HG02852 (cell line): ENCODE results near the gene LSAMP.

Source experiments
- ATAC-seq: cut with Tn5 transposase; IDR thresholded peaks from one replicate; pipeline ENCODE4 v1.9.1; 2021; ENCODE audit warnings: mild to moderate bottlenecking, moderate library complexity; ENCODE audit not compliant: unreplicated experiment

Gene LSAMP

GRCh38 chr3:115986555-115987207 lies 458.6 kb downstream of the LSAMP start:
- no peak for ATAC-seq

DNA sequence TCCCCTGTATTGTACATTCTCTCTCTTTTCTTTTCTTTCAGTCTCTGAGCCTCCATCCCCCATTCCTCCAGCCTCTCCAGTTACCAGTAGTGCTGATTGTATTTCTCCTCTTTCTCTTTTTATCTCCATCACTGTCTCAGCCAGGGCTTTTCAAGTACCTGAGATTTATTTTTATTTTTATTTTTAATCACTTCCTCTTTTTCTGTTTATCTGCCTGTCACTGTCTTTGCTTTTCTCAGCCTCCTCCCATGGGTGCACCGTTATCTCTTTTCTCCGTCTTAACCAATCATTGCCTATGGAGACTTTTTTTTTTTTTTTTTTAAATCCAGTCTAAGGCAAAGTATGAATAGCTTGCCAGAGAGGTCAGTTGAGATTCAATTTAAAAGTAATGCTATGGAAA lies 462.7 kb downstream of the LSAMP start:
- ATAC-seq, result peak; percentile 48

DNA sequence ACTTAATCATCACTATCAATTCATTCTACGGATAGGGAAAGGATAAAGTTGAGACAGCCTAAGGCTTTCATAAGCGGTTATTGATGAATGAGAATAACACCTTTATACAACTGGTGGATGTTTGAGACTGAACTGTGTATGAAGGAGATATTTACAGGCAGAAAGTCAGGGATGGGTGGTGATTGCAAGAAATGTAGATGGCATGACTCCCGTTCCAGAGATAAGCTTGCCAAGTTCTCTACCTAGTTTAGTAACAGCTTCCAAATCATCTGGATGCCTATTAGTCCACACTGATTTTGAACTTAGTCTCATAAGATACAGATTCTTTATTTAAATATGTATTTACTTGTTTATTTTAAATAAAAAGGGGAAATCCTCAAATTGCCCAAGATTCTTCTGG lies 463.2 kb downstream of the LSAMP start:
- ATAC-seq, result no peak

DNA sequence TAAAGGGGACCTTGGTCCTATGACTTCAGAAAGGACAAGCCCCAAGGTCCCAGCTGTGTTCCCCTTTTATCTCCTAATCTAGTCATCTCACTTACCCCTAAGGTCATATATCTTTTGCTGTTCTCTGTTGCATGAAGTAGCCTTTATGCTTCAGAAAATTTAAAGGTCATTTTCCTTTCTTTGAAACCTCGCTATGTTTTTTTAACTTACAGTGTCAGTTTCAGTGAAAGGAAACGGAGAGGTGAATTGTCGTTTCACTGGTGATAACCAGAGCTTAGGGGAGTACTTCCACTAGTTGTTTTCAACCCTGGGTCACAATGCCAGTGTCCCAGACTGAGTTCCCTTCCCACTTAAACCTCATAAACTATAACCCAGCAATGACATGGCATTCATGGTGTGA lies 464.6 kb downstream of the LSAMP start:
- no peak for ATAC-seq

DNA sequence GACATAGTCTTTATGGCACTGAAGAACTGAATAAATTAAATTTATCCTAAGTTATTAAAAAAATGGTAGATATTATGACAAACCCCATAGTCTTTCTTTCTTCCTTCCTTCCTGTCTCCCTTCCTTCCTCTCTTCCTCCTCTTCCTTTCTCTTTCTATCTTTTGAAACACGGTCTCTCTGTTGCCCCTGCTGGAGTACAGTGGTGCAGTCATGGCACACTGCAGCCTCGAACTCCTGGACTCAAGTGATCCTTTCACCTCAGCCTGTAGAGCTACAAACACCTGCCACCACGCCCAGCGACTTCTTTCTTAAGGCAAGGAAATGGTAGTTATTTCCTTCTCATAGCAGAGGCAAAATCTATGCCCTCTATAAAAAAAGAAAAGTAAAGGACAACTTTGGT lies 467.4 kb downstream of the LSAMP start:
- ATAC-seq, result no peak

DNA sequence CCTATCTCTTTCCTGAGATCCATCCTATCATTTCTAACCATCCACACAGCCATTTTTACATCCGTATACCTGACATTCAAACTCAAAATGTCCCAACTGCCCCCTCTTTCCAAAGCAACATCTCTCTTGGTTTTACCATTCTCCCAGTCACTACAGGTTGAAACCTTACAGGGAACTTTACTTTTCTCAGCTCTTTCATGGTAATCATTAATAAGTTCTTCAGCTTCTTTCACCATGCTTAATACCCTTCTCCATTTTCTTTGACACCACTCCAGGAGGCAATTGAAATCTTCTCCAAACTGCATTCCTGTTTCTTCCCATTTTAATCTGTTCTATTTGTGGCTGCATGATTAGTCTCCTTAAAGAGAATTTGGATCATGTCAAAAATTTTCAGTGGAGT lies 469.5 kb downstream of the LSAMP start:
- peak; percentile 5 for ATAC-seq

DNA sequence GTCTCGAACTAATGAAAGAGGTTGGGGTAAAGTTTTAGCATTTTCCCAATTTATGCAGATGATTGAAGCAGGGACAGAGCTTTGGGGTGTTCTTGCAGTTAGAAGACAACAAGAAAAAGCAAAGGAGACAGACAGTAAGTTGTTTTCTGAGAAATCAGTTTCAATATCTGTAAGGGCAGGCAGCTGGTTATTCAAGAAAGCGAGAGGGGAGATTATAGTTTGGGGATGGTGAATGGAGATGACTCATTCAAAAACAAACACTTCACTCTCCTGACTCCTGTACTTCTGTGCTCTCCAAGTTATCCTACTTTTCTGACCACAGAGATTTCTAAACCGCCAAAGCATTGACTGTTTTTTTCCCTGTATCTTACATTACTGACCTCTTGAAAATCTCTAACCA lies 469.9 kb downstream of the LSAMP start:
- ATAC-seq, result peak; percentile 87

DNA sequence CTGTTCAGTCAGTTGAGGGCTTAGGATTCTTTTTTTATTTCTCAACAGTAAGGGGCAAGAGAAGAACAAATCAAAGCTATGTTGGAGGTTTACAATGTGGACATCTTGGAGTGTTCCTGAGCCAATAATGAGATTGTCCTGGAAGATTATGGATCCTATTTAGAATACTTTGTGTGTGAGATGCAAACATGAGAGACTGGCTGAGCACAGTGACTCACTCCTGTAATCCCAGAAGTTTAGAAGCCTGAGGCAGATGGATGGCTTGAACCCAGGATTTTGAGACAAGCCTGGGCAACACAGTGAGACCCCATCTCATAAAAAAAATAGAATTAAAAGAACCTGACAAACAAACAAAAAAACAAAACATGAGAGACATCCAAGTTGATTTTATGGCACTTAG lies 470.3 kb downstream of the LSAMP start:
- no peak for ATAC-seq

DNA sequence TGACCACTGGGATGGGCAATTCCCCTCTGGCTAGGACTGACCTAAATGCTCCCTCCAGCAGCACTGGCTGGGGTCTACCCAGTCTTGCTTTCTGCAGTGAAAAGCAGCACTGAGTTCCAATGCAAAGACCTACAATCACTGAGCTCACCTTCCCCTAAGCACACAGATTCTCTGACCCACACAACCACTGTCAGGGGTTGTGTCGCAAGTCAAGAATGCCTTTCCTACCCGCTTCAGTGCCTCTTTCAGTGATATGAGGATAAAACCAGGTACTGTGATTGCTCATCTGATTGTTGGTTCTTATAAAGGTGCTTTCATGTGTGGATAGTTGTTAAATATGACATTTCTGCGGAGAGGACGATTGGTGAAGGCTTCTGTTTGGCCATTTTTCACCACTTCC lies 476.4 kb downstream of the LSAMP start:
- no peak for ATAC-seq

DNA sequence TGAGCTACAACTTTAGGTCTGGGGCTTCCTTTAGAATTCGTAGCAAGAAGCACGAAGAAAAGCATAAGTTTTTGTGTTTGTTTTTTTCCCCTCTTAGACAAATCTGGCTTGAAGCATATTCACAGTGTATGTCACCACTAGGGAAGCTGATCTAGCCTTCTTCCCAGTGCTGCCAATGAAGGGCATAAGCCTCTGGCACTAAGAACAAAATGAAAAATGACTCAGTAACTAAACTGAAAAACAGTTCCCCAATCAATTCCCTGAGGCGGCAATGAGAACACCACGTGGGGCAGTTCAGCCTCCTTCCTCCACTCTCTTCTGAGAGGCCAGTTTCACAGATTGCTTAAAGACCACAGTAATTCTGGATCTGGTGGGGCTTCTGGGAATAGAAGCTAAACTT lies 483.9 kb downstream of the LSAMP start:
- no peak for ATAC-seq

DNA sequence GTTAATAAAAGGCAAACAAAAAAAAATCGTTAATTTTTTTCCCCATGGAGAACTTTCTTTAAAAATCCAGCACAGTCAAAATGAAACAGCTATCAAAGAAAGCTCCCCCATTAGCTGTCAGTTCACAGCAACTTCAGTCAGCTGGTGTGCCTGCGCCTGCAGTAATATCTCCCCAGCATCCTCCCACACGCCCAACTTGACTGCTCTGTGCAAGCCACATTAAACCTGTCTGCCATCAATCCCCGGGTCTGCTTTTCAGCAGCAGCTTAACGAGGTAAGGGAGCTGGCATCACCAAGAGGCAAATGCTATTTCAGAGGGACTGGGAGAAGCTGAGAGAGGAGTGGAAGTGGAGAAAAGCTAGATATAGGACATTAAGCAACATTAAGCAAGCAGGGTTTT lies 484.5 kb downstream of the LSAMP start:
- peak; percentile 99 for ATAC-seq

- ATAC-seq, result no peak
Measured at GRCh38 chr3:115958526-115958925, 486.8 kb downstream of the LSAMP start.

DNA sequence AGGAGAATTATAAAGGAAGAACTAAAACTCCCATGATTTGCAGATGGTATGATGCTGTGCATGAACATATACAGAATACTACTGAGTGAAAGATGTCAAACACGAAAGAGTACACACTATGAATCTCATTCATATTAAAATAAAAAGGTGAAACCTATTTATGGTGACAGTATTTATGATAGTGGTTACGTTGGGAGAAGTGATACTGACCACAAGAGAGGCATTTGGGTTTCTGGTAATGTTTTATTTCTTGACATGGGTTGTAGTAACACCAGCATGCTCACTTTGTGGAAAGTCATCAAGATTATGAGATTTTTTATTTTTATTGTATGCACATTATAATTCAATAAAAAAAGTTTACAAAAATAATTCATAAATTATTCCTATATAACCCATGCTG lies 498.0 kb downstream of the LSAMP start:
- ATAC-seq, result peak; percentile 70

GRCh38 chr3:115943579-115943978 lies 501.7 kb downstream of the LSAMP start:
- no peak for ATAC-seq

DNA sequence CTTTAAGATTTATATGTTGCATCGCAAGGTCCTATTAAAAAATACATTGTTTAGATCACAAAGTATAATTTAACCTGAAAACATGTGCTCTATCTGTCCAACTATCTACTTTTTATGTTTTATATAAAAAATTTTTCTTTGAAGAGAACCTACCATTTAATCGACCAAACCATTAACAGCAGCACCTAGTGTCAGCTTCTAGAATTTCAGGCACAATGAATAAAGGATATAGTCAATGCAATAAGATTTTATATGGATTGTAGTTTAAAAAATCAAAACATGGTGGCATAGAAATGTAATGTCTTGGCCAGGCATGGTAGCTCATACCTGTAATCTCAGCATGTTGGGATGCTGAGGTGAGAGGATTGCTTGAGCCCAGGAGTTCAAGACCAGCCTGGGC lies 508.2 kb downstream of the LSAMP start:
- no peak for ATAC-seq

- peak; percentile 39 for ATAC-seq
Measured at GRCh38 chr3:115932807-115933206, 512.5 kb downstream of the LSAMP start.

GRCh38 chr3:115931581-115931980 lies 513.7 kb downstream of the LSAMP start:
- no peak for ATAC-seq

GRCh38 chr3:115930922-115931321 lies 514.4 kb downstream of the LSAMP start:
- ATAC-seq, result no peak

DNA sequence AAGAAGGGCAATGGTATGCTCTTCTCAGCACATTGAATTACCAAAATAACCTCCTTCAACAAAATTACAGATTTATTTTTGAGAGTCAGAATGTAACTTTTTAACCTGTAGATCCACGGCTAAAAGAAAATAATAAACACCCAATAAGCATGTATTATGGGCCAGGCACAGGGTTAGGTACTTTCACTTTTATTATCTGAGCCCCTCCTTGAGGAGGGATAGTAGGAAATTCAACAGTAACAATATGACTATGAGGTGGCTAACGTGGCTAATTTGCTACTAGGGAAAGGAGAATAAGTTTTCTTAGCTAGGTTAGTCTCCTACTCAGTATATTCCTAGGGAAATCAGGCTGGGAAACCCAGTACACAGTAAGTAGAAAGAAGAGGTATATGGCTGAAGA lies 515.1 kb downstream of the LSAMP start:
- ATAC-seq, result peak; percentile 47

DNA sequence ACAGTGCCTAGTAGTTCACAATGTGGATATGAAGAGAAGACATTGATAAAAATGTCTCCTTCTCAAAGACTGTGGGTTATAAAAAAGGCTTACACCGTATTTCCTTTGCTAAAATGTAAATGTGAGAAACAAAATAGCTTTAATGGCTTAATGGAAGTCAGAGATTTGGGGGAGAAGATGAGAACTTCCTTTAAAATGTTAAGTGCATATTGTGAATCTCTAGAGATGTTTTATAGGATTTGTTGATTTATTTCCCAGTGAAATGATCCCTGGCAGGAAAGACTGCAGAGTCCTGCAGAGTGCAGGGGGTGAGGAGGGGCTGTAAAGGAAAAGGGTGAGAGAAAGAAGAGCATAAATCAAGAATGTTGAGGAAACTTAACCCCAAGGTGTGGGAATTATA lies 516.9 kb downstream of the LSAMP start:
- no peak for ATAC-seq

DNA sequence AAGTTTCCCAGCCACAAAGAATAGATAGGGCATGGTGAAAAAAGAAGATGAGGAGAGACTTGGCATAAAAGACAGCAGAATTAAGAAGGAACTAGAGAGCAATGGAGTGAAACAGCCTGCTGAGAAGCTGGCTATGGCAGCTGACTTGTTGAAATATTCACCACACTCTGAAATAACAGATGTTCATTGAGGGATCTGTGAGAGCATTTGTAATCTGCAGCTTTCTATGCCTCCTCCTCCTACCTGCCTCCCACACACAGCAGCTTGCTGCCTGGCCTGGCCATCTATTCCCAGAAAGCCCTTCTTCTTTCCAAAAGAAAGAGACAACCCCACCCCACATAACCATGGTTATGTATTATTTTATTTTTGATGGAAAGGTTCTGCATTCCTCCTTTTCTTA lies 518.1 kb downstream of the LSAMP start:
- ATAC-seq, result no peak

DNA sequence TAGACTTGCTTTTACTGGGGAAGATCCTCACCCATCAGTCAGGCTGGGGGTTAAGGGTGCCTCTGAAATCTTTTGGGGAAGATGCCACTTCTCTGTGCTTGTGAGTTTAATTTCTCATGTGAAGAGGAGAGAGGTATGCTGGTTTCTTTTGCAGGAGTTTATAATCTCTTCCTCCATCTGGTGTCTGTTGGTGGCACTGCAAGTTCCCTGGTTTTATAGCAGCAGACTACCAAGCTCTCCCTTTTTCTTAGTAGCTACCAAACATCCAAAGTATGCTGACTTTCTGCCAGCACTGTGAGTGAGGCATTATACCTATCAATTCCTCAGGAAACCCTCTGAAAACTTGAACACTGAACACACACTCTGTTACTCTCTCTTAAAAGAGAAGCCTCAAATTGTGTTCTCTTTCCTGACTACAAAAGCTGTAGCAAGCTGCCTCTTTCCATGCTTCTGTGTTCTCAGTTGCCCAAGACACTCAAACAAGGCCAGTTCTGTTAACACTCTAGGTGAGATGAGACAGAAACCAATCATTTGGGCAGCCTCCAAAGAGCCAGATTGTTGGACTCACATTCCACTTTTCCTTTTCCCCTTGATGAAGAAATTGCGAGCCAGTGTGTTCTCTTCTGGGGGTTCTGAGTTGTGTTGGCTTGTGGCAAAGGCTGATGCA lies 522.5 kb downstream of the LSAMP start:
- ATAC-seq, result no peak

DNA sequence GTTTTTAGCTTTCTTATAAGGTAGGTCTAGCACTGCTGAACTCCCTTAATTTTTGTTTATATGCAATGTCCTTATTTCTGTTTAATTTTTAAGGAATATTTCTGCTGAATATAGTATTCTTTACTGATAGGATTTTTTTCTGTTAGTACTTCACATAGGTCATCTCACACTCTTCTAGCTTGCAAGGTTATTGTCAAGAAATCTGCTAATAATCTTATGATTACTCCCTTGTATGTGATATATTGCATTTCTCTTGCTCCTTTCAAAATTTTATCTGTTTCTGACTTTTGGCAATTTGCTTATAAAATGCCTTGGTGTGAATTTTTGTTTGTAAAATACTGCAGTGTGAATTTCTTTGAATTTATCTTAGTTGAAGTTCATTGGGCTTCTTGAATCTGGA lies 523.6 kb downstream of the LSAMP start:
- ATAC-seq, result no peak
